ENCODE results near the gene GRIA2. TPM values are rescaled to one million over a fixed set of nuclear protein-coding genes. Genes with fewer than 3 reads are reported as not detected.

Gene GRIA2
- total and polyA plus RNA-seq, 4 donors, result 0.28 TPM; not detected in 3

DNA sequence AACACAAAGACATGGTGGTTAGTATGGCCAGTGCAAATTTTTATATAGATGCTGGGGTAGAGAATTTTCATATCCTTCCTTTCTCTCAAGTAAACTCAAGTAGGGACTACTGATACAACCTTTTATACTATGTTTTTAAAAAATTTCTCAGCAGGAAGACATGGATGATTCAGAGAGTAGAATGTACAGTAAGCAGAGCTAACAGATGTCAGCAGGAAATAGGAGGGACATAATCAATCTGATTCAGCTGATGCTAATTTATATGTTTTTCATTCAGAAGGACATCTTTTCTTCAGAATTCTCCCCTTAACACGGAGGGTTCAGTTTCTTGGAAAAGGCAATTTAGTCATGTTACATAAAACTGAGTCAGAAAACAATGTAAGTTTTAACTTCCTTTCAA, 95.4 kb downstream of the GRIA2 start (continued):
- TF ChIP-seq, protein P1, sequence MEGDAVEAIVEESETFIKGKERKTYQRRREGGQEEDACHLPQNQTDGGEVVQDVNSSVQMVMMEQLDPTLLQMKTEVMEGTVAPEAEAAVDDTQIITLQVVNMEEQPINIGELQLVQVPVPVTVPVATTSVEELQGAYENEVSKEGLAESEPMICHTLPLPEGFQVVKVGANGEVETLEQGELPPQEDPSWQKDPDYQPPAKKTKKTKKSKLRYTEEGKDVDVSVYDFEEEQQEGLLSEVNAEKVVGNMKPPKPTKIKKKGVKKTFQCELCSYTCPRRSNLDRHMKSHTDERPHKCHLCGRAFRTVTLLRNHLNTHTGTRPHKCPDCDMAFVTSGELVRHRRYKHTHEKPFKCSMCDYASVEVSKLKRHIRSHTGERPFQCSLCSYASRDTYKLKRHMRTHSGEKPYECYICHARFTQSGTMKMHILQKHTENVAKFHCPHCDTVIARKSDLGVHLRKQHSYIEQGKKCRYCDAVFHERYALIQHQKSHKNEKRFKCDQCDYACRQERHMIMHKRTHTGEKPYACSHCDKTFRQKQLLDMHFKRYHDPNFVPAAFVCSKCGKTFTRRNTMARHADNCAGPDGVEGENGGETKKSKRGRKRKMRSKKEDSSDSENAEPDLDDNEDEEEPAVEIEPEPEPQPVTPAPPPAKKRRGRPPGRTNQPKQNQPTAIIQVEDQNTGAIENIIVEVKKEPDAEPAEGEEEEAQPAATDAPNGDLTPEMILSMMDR (IDR thresholded peaks at IDR 0.05; ENCODE audit: low read depth, low read length, missing input control), result no peak
- TF ChIP-seq NR2F2 (IDR thresholded peaks at IDR 0.05) (no peak), TAF1 (conservative IDR thresholded peaks at IDR 0.05) (no peak), HNF4A (conservative IDR thresholded peaks at IDR 0.05) (no peak)

DNA sequence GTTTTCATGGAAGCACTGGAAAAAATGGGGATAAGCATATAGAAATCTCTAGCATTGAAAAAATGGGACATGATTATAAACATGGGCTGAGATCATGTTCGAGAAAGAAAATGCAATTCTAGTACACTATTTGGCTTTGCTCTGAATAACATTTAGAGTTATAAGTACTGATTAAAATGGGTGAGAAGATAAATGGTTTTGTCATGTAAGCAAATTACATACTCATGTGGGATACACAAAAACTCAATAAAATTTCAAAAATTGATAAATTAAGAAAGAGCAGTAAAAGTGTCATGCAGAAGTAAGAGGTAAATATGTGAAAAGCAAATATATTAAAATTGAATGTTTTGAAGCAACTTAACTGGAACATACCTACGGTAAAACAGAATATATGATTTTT, 99.6 kb downstream of the GRIA2 start:
- no peak for TF ChIP-seq YY1 (IDR thresholded peaks at IDR 0.05)
- no peak for TF ChIP-seq GABPA (IDR thresholded peaks at IDR 0.05 in 1 of 2, conservative IDR thresholded peaks at IDR 0.05 in 1 of 2)
- TF ChIP-seq ZBTB33 (IDR thresholded peaks at IDR 0.05), result no peak
- no peak for TF ChIP-seq EGR1 (IDR thresholded peaks at IDR 0.05; ENCODE audit: low read depth in 2 of 2)
- no peak for TF ChIP-seq HNF4G (IDR thresholded peaks at IDR 0.05)
- TF ChIP-seq, protein P2, sequence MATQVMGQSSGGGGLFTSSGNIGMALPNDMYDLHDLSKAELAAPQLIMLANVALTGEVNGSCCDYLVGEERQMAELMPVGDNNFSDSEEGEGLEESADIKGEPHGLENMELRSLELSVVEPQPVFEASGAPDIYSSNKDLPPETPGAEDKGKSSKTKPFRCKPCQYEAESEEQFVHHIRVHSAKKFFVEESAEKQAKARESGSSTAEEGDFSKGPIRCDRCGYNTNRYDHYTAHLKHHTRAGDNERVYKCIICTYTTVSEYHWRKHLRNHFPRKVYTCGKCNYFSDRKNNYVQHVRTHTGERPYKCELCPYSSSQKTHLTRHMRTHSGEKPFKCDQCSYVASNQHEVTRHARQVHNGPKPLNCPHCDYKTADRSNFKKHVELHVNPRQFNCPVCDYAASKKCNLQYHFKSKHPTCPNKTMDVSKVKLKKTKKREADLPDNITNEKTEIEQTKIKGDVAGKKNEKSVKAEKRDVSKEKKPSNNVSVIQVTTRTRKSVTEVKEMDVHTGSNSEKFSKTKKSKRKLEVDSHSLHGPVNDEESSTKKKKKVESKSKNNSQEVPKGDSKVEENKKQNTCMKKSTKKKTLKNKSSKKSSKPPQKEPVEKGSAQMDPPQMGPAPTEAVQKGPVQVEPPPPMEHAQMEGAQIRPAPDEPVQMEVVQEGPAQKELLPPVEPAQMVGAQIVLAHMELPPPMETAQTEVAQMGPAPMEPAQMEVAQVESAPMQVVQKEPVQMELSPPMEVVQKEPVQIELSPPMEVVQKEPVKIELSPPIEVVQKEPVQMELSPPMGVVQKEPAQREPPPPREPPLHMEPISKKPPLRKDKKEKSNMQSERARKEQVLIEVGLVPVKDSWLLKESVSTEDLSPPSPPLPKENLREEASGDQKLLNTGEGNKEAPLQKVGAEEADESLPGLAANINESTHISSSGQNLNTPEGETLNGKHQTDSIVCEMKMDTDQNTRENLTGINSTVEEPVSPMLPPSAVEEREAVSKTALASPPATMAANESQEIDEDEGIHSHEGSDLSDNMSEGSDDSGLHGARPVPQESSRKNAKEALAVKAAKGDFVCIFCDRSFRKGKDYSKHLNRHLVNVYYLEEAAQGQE (IDR thresholded peaks at IDR 0.05), result no peak
- TF ChIP-seq FOXA1 (IDR thresholded peaks at IDR 0.05), result no peak
- Histone ChIP-seq H3K27me3 (ENCODE audit: control insufficient read depth in 4 of 4, insufficient read depth in 4 of 4, low read length in 3 of 4) (no peaks in the 10 kb centered on the region), H3K4me3 (ENCODE audit: low read depth in 1 of 3, low read length in 3 of 3) (no peak overlapping the region), H3K27ac (ENCODE audit: low read depth in 1 of 2, low read length in 2 of 2) (no peak overlapping the region), H3K36me3 (ENCODE audit: control insufficient read depth in 4 of 4, insufficient read depth in 3 of 4, low read depth in 1 of 4, low read length in 3 of 4) (no peaks in the 10 kb centered on the region), H3K9me3 (ENCODE audit: control insufficient read depth in 4 of 4, low read length in 3 of 4) (no peaks in the 10 kb centered on the region), H3K4me1 (ENCODE audit: control insufficient read depth in 4 of 4, insufficient read depth in 4 of 4, low read length in 3 of 4) (no peaks in the 10 kb centered on the region), H3K9ac (ENCODE audit: low read depth in 1 of 2, low read length in 2 of 2) (no peak overlapping the region)
- WGBS, result 74% methylated on average over 2 of the region's 2 CpGs
- no peak for DNase-seq (ENCODE audit: low spot score)

DNA sequence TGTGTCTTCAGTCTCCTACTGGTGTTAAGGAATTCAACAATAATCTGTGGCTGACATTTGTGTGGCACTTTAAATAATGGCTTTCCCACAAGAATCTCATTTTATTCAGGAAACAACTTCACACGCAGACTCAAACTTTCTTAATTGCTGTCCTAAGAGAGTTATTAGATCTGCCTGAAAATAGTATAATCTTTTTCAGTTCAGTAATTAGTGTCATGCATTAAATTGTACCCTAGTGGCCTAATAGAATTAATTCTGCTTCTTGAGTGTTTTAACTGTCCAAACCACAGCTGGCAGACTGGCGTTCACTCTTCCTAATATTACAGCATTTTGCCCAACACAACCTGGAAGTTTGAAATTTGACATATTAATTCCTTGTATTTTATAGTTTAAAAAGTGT, 107.1 kb downstream of the GRIA2 start:
- H3K4me1 ChIP-seq (ENCODE audit: control insufficient read depth in 4 of 4, insufficient read depth in 4 of 4, low read length in 3 of 4), result no peaks in the 10 kb centered on the region
- 82% methylated on average over 2 of the region's 2 CpGs for WGBS
- no peak for DNase-seq (ENCODE audit: low spot score)
- no peaks in the 10 kb centered on the region for H3K27me3 ChIP-seq (ENCODE audit: control insufficient read depth in 4 of 4, insufficient read depth in 4 of 4, low read length in 3 of 4)
- no peak overlapping the region for H3K9ac ChIP-seq (ENCODE audit: low read depth in 1 of 2, low read length in 2 of 2)
- no peaks in the 10 kb centered on the region for H3K36me3 ChIP-seq (ENCODE audit: control insufficient read depth in 4 of 4, insufficient read depth in 3 of 4, low read depth in 1 of 4, low read length in 3 of 4)
- no peak overlapping the region for H3K4me3 ChIP-seq (ENCODE audit: low read depth in 1 of 3, low read length in 3 of 3)
- no peak overlapping the region for H3K27ac ChIP-seq (ENCODE audit: low read depth in 1 of 2, low read length in 2 of 2)
- H3K9me3 ChIP-seq (ENCODE audit: control insufficient read depth in 4 of 4, low read length in 3 of 4), result no peaks in the 10 kb centered on the region
- TF ChIP-seq FOXA2 (IDR thresholded peaks at IDR 0.05), result no peak
- no peak for TF ChIP-seq SP1 (IDR thresholded peaks at IDR 0.05)
- TF ChIP-seq HNF4G (IDR thresholded peaks at IDR 0.05), result no peak
- TF ChIP-seq RXRA (IDR thresholded peaks at IDR 0.05), result no peak
- TF ChIP-seq JUND (IDR thresholded peaks at IDR 0.05), result no peak
- no peak for TF ChIP-seq TAF1 (conservative IDR thresholded peaks at IDR 0.05)
- TF ChIP-seq GABPA (IDR thresholded peaks at IDR 0.05 in 1 of 2, conservative IDR thresholded peaks at IDR 0.05 in 1 of 2), result no peak
- no peak for TF ChIP-seq YY1 (IDR thresholded peaks at IDR 0.05)
- TF ChIP-seq HNF4A (conservative IDR thresholded peaks at IDR 0.05), result no peak
- TF ChIP-seq, protein P3, sequence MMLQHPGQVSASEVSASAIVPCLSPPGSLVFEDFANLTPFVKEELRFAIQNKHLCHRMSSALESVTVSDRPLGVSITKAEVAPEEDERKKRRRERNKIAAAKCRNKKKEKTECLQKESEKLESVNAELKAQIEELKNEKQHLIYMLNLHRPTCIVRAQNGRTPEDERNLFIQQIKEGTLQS (IDR thresholded peaks at IDR 0.05), result no peak
- TF ChIP-seq, protein P4, sequence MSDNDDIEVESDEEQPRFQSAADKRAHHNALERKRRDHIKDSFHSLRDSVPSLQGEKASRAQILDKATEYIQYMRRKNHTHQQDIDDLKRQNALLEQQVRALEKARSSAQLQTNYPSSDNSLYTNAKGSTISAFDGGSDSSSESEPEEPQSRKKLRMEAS (IDR thresholded peaks at IDR 0.05), result no peak
- no peak for TF ChIP-seq NR2F2 (IDR thresholded peaks at IDR 0.05)
- TF ChIP-seq ZBTB33 (IDR thresholded peaks at IDR 0.05), result no peak
- TF ChIP-seq, protein P1 (IDR thresholded peaks at IDR 0.05; ENCODE audit: low read depth, low read length, missing input control), result no peak
